NOMO-1 treated with DMSO at 0.1 percent for 48 hours (cell line): ENCODE results near the gene PVALB.

Experiments used
- DNase-seq: peaks from one replicate; lab custom pipeline; 2025; ENCODE audit not compliant: unreplicated experiment; lab: John Stamatoyannopoulos, UW

Gene PVALB

DNA sequence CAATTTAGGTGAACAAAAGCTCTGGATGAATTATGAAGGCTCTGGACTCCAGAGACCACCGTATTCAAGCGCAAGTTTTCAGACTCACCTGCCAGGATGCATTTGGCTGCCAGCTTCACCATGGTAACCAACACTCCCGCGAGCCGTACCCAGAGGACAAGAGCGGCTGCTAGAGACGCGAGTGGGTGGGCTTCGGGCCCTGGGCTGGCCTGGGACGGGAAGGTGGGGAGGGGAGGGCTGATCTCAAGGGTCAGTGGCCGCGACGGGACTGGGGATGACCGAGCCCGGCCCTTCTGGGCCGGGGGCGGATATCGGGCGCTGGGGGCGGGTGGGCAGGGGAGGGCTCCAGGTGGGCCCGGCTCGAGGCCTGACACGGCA lies 41.3 kb downstream of the PVALB start:
- DNase-seq, result no peak

GRCh38 chr22:36773935-36774334 lies 42.9 kb downstream of the PVALB start:
- peak; percentile 57 for DNase-seq

- DNase-seq, result no peak
Measured at GRCh38 chr22:36772451-36772850, 44.4 kb downstream of the PVALB start.

DNA sequence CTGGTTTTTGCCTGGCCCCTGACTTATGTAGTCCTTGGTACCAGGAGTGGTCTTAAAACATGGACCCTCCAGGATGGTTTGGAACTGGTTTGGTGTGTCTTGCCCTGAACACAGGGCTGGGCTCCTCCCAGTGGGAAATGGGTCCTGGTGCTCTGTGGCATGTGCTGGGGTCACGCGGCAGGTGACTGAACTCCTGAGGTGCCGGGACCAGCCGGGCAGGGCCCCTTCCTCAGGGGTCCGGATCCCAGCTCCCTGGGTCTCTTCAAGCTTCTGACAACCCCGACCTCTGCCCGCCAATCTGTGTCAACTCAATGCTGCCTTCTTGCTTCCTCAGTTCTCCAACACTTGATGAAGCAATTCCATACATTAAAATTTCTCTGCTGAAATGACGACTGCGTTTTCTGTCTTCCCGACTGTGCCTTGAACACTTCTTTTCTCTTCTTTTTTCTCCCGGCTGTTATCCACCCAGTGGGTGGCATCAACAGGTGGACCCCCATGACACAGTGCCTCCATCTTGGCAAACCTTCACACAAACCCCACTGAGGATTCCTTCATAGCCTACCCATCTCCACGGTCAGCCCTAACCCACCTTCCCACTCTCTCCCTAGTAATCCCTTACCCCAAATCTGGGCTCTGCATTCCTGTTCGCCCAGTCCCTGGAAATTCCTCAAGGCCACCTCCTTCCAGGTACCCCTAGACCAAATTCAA lies 45.3 kb downstream of the PVALB start:
- no peak for DNase-seq

DNA sequence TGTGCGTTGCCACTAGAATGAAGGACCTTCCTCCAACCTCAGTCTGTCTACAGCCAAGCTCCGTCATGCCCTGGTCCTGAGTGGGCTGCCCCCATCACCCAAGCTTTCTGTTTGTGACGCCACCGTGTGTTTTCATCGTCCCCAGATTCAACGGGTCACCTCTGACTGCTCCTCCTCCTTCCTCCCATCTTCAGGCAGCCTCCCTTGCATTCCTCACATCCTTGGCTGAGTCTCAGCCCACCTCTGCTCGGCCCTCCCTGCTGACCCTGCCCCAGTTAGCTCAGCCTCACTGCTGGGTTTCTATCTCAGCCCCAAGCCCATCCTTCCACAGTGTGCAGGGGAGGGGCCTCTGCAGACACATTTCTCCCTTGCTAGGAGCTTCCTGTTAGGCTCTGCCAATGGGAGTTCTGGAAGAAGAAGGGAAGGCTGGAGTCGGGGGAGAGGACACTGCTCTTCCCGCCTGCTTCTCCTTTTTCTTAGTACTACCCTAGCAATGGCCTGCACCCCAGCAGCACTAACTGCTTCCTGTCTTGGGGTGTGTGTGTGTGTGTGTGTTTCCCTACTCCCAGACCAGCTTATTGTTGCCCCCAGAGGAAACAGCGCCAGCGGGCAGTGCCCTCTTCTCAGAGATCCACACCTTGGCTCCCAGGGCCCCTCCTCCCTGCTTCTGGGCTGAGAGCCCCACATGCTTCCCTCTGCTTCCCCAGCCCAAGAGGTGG lies 46.2 kb downstream of the PVALB start:
- DNase-seq, result no peak

GRCh38 chr22:36769541-36770512 lies 47.0 kb downstream of the PVALB start:
- no peak for DNase-seq

- no peak for DNase-seq
Measured at GRCh38 chr22:36768616-36769015, 48.2 kb downstream of the PVALB start.

DNA sequence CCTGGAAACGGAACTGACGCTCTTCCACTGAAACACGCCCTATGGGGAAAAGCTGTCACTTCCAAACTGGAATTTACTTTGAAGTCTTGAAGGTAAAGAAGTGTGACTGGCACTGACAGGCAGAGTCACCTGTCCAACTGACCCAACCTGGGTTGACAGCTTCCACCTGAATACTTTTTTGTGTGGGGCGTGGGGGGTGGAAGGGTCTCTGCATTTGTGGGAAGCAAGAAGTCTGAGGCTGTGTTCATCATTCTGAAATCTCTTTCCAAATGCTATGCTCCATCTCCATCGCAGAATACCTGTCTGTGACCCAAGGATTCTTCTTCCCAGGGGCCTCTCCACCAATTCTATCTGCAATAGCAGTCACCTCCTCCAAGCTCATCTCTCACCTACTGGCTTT lies 48.7 kb downstream of the PVALB start:
- no peak for DNase-seq

- no peak for DNase-seq
Measured at GRCh38 chr22:36767035-36767775, 49.6 kb downstream of the PVALB start.

GRCh38 chr22:36765943-36766450 lies 50.8 kb downstream of the PVALB start:
- no peak for DNase-seq

GRCh38 chr22:36765131-36765942 lies 51.5 kb downstream of the PVALB start:
- no peak for DNase-seq

DNA sequence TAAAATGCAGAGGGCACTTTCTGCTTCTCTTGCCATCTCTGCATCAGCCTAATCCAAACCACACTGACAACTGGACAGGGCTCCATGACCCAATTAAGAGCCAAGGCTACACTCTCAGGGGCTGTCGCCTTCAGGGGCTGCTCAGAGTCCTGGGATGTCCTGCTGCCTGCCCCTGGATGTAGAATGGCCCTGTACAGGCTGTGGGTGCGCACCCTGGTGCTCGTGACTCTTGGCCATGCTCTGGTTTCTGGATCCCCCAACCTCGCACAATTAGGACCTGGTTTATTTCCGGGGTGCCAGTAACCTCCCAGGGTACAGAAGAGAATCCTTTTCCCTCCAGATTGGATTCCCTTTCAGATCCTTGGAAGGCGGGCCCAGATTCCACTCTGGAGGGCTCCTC lies 52.2 kb downstream of the PVALB start:
- no peak for DNase-seq

GRCh38 chr22:36764060-36764459 lies 52.8 kb downstream of the PVALB start:
- DNase-seq, result no peak

DNA sequence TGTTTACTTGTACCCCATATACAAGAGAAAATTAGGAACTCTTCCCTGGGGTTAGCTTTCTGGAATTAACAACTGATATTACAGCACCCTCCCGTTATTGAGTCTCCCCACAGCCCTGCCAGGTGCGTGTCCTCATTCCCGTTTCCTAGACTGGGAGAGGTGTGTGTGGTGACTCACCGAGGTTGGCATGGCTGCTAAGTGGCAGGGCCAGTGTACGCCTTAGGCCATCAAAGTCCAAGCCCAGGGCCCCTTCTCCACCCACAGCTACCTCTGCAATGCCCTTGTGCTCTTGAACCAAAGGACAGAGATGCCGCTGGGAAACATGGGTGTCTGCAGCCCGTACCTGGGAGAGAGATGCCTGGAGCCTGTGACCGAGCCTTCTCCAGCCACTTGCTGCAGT lies 53.3 kb downstream of the PVALB start:
- DNase-seq, result no peak

DNA sequence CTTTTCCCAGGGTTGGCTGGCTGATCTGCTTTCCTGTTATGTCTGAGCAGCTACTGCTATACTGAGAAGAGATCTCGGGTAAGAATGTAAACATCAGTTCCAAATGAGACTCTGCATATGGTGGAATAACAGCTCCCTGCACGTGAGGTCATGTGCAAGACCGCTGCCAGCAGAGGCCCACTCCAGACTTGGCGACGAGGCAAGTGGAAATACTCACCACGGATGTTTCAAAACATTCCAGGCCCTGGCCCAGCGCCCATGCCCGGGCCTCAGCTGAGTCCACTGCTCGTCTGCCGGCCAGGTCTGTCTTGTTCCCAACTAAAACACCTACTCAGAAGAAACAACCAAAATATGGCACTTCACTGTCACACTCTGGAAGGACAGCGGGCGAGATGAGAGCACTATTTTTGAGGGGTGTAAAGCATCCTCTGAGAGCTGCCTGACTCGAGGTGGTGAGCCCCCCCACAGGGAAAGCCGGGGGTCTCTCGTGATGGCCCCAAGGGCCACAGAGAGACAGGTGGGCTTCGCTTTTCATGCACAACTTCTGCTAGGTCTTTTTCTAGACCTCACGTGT lies 54.1 kb downstream of the PVALB start:
- no peak for DNase-seq

DNA sequence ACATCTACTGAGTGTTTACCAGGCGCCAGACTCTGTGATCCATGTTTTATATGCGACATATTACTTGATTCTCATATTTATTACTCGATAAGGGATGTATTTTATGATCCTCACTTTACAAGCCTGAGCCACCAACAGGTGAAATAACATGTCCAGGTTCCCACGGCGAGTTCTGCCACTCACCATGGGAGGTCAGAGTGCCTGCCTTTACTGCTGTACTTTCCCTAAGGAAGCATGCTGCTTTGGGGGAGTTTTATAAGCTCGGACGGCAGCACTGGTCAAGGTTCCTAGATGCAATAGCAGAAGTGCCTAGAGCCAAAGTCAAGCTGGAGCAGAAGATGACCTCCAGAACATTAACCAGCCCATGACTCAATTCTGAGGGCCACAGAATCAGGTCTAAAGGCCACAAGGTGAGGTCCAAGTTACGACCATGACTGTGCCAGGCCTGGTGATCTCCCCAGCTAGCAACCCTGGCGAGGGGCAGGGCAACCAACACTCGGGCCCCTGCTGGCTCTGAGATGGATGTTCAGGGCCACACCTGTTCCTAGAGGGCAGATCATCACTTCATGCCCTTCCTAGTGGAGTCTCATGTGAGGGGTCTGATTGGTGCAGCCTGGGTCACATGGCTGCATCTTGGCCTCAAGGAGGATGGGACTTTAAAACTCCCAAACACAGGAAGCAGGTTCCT lies 55.1 kb downstream of the PVALB start:
- DNase-seq, result no peak

- no peak for DNase-seq
Measured at GRCh38 chr22:36760786-36761185, 56.0 kb downstream of the PVALB start.

DNA sequence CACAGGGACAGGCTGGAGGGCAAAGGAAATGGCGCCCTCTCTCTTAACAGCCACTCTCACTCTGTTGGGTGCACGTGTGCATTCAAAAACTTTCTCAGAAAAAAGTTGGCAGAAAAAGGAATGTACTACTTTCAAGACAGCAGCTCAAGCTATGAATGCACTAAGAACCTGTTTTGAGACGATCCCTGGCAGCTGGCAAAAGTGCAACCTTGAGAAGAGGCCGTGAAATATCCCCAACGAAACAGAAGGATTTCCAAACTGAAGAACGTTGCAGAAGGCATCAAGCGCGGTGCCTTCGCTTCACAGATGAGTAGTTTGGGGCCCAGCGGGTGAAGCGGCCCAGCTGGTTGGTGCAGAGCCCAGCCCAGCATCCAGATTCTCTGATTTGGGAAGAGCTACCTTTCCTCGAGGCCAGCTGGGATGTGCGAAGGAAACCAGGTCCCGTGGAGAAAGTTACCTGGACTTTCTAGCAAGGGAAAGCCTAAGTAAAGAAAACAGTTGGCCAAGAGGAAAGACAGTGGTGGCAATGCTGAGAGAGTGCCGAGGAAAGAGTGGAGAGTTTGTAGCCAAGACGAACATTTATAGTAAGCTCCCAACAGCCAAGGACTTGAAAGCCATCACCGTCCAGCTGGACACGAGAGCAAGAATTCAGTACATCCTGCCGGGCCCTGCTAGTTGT lies 57.2 kb downstream of the PVALB start:
- no peak for DNase-seq
